ENCODE measurements around the gene SDHC.
"Not testable (repeated sequence)": the region's sequence is repeated elsewhere in the genome, so short reads cannot be mapped to it uniquely, and the experiment has no call there.

The SDHC gene

DNA sequence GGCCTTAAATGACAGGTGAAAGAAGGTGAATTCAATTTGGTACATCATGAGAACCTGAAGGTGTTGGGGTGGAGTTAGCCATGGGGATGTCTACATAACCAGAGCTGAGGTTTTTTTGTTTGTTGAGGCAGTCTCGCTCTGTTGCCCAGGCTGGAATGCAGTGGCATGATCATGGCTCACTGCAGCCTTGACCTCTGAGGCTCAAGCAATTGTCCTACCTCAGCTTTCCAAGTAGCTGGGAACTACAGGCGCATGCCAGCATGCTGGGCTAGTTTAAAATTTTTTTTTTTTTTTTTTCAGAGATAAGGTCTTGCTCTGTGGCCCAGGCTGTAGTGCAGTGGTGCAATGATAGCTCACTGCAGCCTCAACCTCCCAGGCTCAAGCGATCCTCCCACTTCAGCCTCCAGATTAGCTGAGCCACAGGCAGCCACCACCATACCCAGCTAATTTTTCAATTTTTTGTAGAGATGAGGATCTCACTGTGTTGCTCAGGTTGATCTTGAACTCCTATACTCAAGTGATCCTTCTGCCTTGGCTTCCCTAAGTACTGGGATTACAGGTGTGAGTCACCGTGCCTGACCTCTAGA lies 2.5 kb upstream of the SDHC start:
- DNase-seq (ENCODE audit: low spot score), result no peak

DNA sequence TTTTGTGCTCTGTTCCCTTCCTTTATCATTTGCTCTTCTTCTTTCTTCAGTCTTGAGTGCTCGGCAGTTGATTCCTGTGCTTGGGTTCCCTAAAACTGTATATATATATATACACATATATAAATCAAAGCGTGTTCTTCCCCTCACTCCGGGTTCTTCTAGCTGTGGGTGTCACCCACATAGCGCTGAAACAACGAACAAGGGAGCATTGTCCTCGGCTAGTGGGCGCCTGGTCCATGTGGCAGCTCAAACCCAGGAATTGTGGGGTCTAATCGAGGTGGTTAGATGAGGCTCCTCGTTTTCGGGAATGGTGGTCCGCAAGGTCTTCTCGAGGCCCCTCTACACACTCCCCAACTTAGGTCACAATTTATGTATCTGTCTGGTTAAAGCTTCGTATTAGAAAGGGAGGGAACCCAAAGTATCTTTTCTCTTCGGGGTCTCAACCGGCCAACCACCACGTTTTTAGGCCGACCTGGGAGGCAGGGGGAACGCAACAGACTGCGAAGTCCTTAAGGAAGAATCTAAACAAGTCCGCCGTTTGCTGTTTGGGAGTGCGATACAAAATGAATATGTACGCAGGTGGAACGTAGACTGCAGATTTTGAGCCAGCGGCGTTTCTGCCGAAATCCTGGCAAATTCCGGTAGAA lies 504 bp upstream of the SDHC start:
- no peak for DNase-seq (ENCODE audit: low spot score)

DNA sequence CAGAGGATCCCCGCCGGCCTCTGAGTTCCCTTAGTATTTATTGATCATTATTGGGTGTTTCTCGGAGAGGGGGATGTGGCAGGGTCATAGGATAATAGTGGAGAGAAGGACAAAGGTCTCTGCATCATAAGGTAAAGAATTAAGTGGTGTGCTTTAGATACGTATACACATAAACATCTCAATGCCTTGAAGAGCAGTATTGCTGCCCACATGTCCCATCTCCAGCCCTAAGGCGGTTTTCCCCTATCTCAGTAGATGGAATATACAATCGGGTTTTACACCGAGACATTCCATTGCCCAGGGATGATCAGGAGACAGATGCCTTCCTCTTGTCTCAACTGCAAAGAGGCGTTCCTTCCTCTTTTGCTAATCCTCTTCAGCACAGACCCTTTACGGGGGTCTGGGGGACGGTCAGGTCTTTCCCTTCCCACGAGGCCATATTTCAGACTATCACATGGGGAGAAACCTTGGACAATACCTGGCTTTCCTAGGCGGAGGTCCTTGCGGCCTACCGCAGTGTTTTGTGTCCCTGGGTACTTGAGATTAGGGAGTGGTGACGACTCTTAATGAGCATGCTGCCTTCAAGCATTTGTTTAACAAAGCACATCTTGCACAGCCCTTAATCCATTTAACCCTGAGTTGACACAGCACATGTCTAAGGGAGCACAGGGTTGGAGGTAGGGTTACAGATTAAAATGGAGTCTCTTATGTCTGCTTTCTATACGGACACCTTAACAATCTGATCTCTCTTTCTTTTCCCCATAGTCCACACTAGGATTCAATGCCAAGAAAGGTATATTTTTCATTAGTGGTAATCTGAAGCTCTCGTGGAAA lies 1.9 kb downstream of the SDHC start:
- DNase-seq (ENCODE audit: low spot score), result not testable (repeated sequence)

DNA sequence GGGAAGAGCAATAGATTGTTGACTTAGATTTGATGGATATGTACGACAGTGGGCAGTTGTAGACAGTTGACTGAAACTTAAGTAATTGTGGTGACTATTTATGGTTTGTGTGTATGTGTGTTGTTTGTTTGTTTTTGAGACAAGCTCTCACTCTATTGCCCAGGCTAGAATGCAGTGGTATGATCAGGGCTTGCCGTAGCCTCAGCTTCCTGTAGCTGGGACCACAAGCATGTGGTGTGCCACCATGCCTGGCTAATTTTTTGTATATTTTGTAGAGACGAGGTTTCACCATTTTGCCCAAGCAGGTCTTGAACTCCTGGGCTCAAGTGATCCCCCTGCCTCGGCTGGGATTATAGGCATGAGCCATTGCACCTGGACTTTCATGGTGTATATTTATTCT lies 9.8 kb downstream of the SDHC start:
- no peak for DNase-seq (ENCODE audit: low spot score)

- DNase-seq (ENCODE audit: low spot score), result no peak
Measured at GRCh38 chr1:161330346-161330745, 16.2 kb downstream of the SDHC start.

GRCh38 chr1:161333166-161333565 lies 19.0 kb downstream of the SDHC start:
- DNase-seq (ENCODE audit: low spot score), result no peak

DNA sequence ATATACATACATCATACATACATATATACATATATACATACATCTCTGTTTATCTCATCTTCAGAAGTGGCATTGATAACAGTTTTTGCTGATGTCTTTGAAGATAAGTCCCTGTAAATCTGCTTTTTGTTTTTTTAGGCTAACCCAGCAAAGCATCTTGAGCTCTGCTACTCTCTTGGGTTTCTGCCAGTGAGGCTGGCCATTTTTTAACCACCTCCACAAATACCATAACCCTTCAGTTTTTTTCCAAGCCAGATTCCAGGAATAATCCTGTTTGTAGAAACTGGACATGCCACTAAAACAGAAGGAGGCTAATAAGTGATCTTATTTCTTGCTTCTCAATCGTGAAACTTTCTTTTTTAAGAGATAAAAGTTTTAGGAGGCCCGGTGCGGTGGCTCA lies 21.6 kb downstream of the SDHC start:
- no peak for DNase-seq (ENCODE audit: low spot score)

GRCh38 chr1:161342177-161342576 lies 28.0 kb downstream of the SDHC start:
- DNase-seq (ENCODE audit: low spot score), result no peak

DNA sequence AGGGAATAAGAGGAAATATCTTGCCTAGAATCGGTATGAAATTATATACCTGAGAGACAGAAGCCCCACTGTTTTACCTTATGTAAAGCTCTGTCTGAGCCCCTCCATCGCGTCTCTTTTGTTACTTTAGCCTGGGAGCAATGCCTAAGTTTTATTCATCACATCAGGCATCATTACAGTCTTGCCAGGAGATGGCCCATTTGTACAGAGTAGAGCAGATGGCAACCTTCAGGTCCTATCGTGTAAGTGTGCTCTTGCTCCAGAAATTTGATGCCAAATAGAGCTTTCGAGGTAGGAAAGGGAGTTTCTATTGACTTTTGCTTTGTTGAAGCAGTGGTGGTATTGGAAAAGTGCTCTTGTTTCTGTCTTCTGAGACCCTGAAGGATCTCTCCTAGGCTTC lies 28.6 kb downstream of the SDHC start:
- peak; percentile 75 for DNase-seq (ENCODE audit: low spot score)

DNA sequence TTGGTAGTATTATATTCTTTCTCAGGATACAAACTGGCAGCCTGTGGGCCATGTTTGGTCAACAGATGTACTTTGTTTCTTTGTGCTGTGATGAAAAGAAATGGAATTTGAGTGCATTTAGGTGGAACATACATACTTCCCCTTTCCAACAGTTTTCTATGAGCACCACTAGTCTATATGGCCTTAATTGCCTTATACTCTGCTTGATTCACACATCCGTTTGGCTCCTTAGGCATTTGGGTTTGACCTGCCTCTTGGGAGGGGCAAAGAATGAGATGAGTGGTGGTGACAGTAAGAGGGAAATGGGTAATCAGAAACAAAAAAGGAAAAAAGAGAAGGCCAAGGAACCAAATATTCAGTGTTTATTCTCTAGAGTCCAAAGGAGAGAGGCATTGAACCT lies 36.5 kb downstream of the SDHC start:
- DNase-seq (ENCODE audit: low spot score), result no peak

DNA sequence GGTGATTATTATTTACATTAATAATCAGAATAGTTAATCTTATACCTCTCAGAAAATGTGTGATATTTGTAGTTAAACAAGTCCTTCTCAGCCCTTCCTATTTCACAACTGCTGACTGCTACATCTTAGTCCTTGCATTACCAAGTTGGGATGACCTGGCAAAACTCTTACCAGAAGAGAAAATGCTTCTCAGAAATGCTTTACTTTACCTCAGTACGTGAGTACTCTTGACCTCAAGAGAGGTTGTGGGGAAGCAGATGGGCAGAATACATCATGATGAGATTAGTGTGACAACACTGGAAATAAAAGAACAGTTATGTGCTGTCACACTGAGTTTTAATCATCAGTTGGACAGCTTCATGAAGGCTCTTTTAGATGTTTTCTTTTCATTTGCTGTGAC lies 37.3 kb downstream of the SDHC start:
- no peak for DNase-seq (ENCODE audit: low spot score)

DNA sequence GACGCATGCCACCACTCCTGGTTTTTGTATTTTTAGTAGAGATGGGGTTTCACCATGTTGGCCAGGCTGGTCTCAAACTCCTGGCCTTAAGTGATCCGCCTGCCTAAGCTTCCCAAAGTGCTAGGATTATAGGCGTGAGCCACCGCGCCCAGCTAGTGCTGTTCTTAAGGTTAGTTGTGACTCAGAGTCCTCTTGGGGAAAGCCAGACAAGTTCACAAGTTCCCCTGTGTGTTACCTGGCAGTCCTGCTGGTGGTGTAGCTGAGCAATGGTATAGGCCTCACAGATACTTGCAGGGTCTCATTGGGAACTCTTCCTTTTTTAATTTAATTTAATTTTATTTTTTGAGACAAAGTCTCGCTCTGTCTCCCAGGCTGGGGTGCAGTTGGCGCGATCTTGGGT lies 42.9 kb downstream of the SDHC start:
- no peak for DNase-seq (ENCODE audit: low spot score)

DNA sequence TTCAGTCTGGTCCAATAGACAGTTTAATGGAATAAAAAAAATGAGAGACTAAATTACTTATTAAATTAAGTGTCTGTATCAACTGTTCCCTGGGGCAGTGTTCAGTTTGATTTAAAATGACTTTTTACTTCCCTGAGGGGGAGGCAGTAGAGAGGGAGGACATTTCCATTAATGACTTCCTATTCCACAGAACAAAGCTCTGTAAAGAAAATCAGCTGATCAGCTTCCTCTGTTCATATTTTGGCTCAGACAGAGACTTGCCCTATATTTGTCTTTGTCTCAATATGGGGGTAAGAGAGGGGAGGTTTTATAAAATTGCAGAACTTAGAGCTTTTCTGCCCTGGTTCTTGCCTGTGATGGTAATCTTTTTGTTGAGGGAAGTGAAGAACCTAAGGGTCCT lies 45.1 kb downstream of the SDHC start:
- DNase-seq (ENCODE audit: low spot score), result no peak

GRCh38 chr1:161364332-161364731 lies 50.2 kb downstream of the SDHC start:
- no peak for DNase-seq (ENCODE audit: low spot score)

GRCh38 chr1:161365207-161365606 lies 51.0 kb downstream of the SDHC start:
- DNase-seq (ENCODE audit: low spot score), result no peak

DNA sequence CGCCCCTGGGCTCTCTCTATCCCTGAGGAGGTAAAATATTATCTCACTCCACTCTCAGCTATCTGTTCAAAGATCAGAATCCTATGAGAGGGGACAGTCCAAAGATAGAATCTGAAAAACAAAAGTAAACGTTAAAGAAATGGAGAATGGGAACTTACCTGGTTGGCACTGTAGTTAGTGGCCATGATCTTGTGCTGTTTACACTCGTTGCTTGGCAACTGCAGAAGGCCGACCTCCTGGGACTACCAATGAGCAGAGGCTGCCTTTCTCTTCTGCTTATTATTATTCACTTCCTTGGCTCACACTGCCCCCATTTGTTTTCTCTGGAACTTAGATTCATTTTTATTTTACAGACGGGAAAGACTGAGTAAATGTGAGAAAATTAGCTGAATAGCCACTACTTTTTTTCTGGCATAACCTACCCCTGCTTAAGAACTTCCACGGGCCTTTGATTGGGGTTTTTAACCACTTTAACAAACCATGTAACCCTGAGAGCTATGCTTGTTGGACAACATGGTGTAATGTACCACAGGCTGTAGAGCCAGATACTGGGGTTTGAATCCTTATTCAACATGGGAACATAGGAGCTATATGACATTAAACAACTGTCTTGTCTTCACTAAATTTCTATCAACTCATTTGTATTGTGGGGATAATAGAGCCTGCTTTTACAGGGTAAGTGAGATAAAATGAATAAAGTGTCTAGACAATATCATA lies 53.7 kb downstream of the SDHC start, which contains the start of gene CFAP126:
Gene CFAP126 (minus strand): TSS at position 193 of the 717 bp plus-strand sequence. CDS start 8 bp downstream, at position 185.
- peak; percentile 58 for DNase-seq (ENCODE audit: low spot score)

DNA sequence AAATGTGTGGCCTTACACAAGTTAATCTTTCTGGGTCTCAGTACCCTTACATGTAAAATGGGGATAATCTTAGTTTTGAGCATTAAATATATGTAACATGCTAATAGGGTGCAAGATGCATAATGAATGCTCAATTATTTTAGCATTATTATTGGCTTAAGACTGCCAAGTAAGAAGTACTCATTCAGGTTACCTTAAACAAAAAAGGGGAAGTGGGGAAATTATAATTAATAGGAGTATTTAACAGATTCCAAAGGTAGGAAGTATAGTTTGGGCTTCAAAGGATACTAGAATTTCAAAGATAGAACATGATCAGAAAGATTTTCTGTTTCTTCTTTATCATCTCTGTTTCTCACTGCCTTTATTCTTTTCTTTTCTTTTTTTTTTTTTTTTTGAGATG lies 59.3 kb downstream of the SDHC start:
- no peak for DNase-seq (ENCODE audit: low spot score)

DNA sequence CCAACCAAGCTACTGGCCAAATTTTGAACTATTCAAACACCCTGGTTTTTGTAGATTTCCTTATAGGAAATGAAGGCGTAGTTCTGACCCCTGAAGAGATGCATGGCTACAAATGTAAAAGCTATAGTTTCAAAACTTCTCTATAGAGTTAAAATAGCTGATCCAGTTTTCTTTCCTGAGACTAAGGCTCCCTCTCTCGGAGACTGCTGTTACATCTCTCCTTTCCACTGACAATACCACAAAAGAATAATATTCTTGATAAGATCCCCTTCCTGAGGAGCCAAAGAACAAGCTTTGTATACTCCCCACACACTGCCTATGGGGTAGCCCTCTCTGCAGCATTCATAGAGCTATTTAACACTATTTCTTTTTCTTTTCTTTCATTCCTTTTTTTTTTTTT lies 60.2 kb downstream of the SDHC start:
- peak; percentile 33 for DNase-seq (ENCODE audit: low spot score)

DNA sequence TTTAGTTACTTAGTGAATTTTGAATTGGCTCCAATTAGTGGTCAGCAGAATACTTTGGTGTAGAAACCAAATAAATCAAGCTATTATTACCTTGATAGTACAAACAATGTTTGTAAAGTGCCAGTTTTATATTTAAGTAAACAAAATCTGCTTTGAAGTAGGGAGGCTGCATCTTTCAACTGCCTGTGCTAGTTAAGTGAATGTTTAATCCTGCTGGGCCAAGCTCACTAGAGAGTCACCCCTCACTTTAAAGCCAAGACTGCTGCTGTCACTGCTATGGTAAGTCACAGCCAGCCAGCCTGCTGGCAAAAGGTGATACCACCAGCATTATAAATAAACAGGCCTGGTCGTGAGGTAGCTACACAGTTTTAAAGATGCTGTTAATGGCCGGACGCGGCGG lies 63.8 kb downstream of the SDHC start:
- no peak for DNase-seq (ENCODE audit: low spot score)

DNA sequence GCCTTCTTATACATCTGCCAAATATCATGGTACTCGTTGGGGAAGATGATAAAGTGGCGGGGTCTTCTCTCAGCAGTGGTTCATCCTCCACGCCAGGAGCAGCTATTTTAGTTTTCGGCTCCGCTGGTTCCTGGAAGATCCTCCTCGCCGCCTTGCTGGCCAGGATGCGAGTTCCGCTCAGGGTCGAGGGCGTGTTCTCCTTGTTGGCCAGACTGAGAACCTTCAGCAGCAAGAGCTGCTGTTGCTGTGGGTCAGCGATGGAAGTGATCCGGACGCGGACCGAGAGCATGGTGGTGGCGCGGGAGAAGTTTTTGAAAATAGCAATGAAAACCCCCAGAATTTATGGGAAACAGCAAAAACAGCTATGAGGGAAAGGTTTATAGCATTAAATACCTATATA lies 64.9 kb downstream of the SDHC start:
- peak; percentile 33 for DNase-seq (ENCODE audit: low spot score)

GRCh38 chr1:161381707-161382106 lies 67.5 kb downstream of the SDHC start:
- DNase-seq (ENCODE audit: low spot score), result no peak

GRCh38 chr1:161382214-161383019 lies 68.2 kb downstream of the SDHC start:
- peak; percentile 75 for DNase-seq (ENCODE audit: low spot score)

Data from cerebellar cortex (tissue), 1 donor.